MM.1S (cell line): ENCODE results near the gene NUP133.

Experiments
- DNase-seq: peaks from one replicate; pipeline ENCODE4 v3.0.0-alpha.2; 2015
- H2AFZ ChIP-seq: fragments of 300-600 bp; sonication (generic); 2 replicates; pipeline ENCODE4 v1.6.0; 2016; ENCODE audit warnings: antibody characterized with exemption, low read length
- H3F3A ChIP-seq: fragments of 300-600 bp; sonication (generic); 2 replicates; pipeline ENCODE4 v1.6.1; 2016; ENCODE audit warnings: mild to moderate bottlenecking, antibody characterized with exemption, low read length, moderate library complexity, mixed read lengths; ENCODE audit not compliant: insufficient read depth
- H3K27ac ChIP-seq: fragments of 300-600 bp; sonication (generic); 2 replicates; pipeline ENCODE4 v1.5.1; 2016; ENCODE audit warnings: mild to moderate bottlenecking, low read length
- H3K27me3 ChIP-seq: fragments of 300-600 bp; sonication (generic); replicated peaks from 2 replicates; pipeline ENCODE4 v1.6.0; 2016; ENCODE audit warnings: low read length; ENCODE audit not compliant: insufficient read depth
- H3K36me3 ChIP-seq: fragments of 300-600 bp; sonication (generic); replicated peaks from 2 replicates; pipeline ENCODE4 v1.6.1; 2016; ENCODE audit warnings: mild to moderate bottlenecking, low read length, mixed read lengths; ENCODE audit not compliant: insufficient read depth
- H3K4me1 ChIP-seq: fragments of 300-600 bp; sonication (generic); 2 replicates; pipeline ENCODE4 v1.6.1; 2016; ENCODE audit warnings: low read length, mixed read lengths
- H3K4me2 ChIP-seq: fragments of 300-600 bp; sonication (generic); 2 replicates; pipeline ENCODE4 v1.6.0; 2016; ENCODE audit warnings: low read depth, low read length
- H3K4me3 ChIP-seq: fragments of 300-600 bp; sonication (generic); 2 replicates; pipeline ENCODE4 v1.5.1; 2016; ENCODE audit warnings: low read length, mixed read lengths
- H3K79me2 ChIP-seq: fragments of 300-600 bp; sonication (generic); 2 replicates; pipeline ENCODE4 v1.6.1; 2016; ENCODE audit warnings: mixed run types, low read length, mixed read lengths
- H3K9ac ChIP-seq: fragments of 300-600 bp; sonication (generic); 2 replicates; pipeline ENCODE4 v1.6.1; 2016; ENCODE audit warnings: low read length, mixed read lengths
- H3K9me2 ChIP-seq: fragments of 300-600 bp; sonication (generic); replicated peaks from 2 replicates; pipeline ENCODE4 v1.6.1; 2016; ENCODE audit warnings: mild to moderate bottlenecking, low read length, mixed read lengths; ENCODE audit not compliant: insufficient read depth
- H3K9me3 ChIP-seq: fragments of 300-600 bp; sonication (generic); replicated peaks from 2 replicates; pipeline ENCODE4 v1.6.1; 2016; ENCODE audit warnings: mild to moderate bottlenecking, low read length, mixed read lengths; ENCODE audit not compliant: insufficient read depth
- H4K20me1 ChIP-seq: fragments of 300-600 bp; sonication (generic); 2 replicates; pipeline ENCODE4 v1.6.1; 2016; ENCODE audit warnings: mild to moderate bottlenecking, low read length, moderate library complexity, mixed read lengths; ENCODE audit not compliant: insufficient read depth
- EZH2 ChIP-seq: fragments of 300-600 bp; sonication (generic); optimal IDR thresholded peaks from 2 replicates; pipeline ENCODE3; 2017; ENCODE audit warnings: low read depth, mild to moderate bottlenecking, antibody characterized with exemption, low read length, mixed read lengths
- EZH2phosphoT487 ChIP-seq: fragments of 300-600 bp; sonication (generic); IDR thresholded peaks from 2 replicates; pipeline ENCODE4 v1.6.1; 2018; ENCODE audit warnings: antibody characterized with exemption, low read length
- TF ChIP-seq, protein P1 (sequence below): fragments of 300-600 bp; sonication (generic); IDR thresholded peaks from 2 replicates; pipeline ENCODE4 v1.5.1; 2016; ENCODE audit warnings: antibody characterized with exemption, low read length, mixed read lengths

Gene NUP133

DNA sequence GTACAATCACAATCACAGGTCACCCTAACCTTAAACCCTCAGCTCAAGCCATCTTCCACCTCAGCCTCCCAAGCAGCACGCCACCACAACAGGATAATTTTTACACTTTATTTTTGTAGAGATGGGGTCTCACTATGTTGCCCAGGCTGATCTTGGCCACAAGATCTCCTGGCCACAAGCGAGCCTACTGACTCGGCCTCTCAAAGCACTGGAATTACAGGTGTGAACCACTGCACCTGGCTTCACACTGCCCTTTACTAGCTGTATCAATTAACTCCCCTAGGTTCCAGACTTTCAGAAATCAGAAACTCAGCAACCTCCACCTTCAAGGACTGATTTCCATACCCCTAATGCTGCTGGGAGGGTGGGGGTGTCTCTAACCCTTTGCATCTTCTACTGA is 37.0 kb downstream of the NUP133 start:
- no peak for TF ChIP-seq EZH2
- TF ChIP-seq EZH2phosphoT487 = no peak
- TF ChIP-seq, protein P1, sequence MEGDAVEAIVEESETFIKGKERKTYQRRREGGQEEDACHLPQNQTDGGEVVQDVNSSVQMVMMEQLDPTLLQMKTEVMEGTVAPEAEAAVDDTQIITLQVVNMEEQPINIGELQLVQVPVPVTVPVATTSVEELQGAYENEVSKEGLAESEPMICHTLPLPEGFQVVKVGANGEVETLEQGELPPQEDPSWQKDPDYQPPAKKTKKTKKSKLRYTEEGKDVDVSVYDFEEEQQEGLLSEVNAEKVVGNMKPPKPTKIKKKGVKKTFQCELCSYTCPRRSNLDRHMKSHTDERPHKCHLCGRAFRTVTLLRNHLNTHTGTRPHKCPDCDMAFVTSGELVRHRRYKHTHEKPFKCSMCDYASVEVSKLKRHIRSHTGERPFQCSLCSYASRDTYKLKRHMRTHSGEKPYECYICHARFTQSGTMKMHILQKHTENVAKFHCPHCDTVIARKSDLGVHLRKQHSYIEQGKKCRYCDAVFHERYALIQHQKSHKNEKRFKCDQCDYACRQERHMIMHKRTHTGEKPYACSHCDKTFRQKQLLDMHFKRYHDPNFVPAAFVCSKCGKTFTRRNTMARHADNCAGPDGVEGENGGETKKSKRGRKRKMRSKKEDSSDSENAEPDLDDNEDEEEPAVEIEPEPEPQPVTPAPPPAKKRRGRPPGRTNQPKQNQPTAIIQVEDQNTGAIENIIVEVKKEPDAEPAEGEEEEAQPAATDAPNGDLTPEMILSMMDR = no peak
- no peaks in the 10 kb centered on the region for H4K20me1 ChIP-seq
- H2AFZ ChIP-seq = no peak overlapping the region
- no peaks in the 10 kb centered on the region for H3K9me2 ChIP-seq
- no peak overlapping the region for H3K4me3 ChIP-seq
- H3K27ac ChIP-seq = no peak overlapping the region
- no peak for DNase-seq
- no peak overlapping the region for H3K4me2 ChIP-seq
- no peaks in the 10 kb centered on the region for H3K79me2 ChIP-seq
- no peaks in the 10 kb centered on the region for H3K9me3 ChIP-seq
- H3K9ac ChIP-seq = no peak overlapping the region
- no peaks in the 10 kb centered on the region for H3K27me3 ChIP-seq
- no peaks in the 10 kb centered on the region for H3F3A ChIP-seq
- H3K36me3 ChIP-seq = 0 out of 2 replicates have a peak, but pooled peaks cover 6% of the 10 kb centered on the region
- H3K4me1 ChIP-seq = no peaks in the 10 kb centered on the region

DNA sequence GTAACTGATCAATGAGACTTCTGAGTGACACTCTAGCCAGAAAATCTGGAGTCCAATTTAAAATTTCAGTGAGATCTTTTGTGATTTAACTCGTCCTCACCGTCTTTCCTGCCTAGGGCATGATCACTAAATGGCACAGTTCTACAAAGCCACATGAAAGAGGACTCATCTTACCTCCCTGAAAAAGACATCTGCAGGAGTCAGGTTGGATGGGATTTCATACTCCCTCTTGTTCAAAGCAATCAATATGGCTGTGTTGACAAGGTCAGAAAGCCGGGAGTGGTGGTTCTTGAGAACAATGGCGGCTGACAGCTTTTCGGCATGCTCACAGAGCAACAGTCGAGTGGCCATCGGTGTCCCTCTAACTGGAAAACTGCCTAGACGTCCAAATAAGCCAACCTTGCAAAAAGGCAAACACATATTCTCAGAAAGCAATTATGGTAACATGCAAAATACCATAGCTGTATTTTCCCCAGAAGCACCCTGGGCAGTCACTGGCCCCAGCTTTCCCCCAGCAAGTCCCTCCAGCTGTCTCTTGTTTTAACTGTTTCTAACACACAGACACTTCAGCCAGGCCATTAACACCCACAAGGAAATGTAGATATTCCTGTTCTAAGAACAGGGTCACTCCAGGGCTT is 37.6 kb downstream of the NUP133 start:
- H4K20me1 ChIP-seq = no peaks in the 10 kb centered on the region
- H3K27me3 ChIP-seq = no peaks in the 10 kb centered on the region
- no peak overlapping the region for H3K4me3 ChIP-seq
- DNase-seq = no peak
- no peaks in the 10 kb centered on the region for H3K4me1 ChIP-seq
- H2AFZ ChIP-seq = no peak overlapping the region
- no peaks in the 10 kb centered on the region for H3K9me3 ChIP-seq
- no peaks in the 10 kb centered on the region for H3F3A ChIP-seq
- no peak overlapping the region for H3K27ac ChIP-seq
- 0 out of 2 replicates have a peak, but pooled peaks cover 6% of the 10 kb centered on the region for H3K36me3 ChIP-seq
- H3K9me2 ChIP-seq = no peaks in the 10 kb centered on the region
- no peak overlapping the region for H3K9ac ChIP-seq
- no peak overlapping the region for H3K4me2 ChIP-seq
- no peak for TF ChIP-seq EZH2phosphoT487
- no peak for TF ChIP-seq EZH2
- TF ChIP-seq, protein P1 = no peak
- H3K79me2 ChIP-seq = no peaks in the 10 kb centered on the region

DNA sequence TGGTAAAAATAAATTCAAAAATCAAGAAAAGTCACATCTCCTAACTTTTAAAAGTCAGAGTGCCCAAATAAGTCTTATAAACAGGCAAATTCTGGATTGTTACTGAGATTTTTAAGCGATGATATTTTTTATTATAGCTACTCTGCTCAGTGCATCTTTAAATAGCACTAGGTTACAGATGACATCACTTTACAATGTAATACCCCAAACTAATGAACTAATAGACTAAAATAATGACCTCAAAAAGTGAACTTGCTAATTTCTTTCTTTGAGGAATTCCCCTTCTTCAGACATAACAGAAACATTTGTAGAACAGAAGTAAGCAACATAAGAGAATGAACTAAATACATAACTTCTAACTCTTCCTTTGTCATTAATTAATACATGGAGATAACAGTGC is 41.3 kb downstream of the NUP133 start:
- Histone ChIP-seq H3K4me3 (no peak overlapping the region), H3K79me2 (no peaks in the 10 kb centered on the region), H3K4me2 (no peak overlapping the region), H3K9me3 (no peaks in the 10 kb centered on the region), H3K4me1 (no peaks in the 10 kb centered on the region), H4K20me1 (no peaks in the 10 kb centered on the region), H2AFZ (no peak overlapping the region), H3K9ac (no peak overlapping the region), H3K9me2 (no peaks in the 10 kb centered on the region), H3K27me3 (no peaks in the 10 kb centered on the region), H3K27ac (no peak overlapping the region), H3F3A (no peaks in the 10 kb centered on the region), H3K36me3 (no peaks in the 10 kb centered on the region)
- no peak for DNase-seq
- TF ChIP-seq, protein P1 = no peak
- TF ChIP-seq EZH2phosphoT487 = no peak
- TF ChIP-seq EZH2 = no peak
